22Rv1 (cell line): Measurements from ENCODE around the gene FGF21.

Experiments used
- ZFX ChIP-seq: fragments of 450-650 bp; IDR thresholded peaks from 2 replicates; pipeline ENCODE4 v1.6.1; 2017; ENCODE audit warnings: antibody characterized with exemption, borderline replicate concordance
- TF ChIP-seq, protein P1 (sequence below): fragments of 450-650 bp; IDR thresholded peaks from 2 replicates; pipeline ENCODE4 v1.5.1; 2017; ENCODE audit warnings: mild to moderate bottlenecking

DNA sequence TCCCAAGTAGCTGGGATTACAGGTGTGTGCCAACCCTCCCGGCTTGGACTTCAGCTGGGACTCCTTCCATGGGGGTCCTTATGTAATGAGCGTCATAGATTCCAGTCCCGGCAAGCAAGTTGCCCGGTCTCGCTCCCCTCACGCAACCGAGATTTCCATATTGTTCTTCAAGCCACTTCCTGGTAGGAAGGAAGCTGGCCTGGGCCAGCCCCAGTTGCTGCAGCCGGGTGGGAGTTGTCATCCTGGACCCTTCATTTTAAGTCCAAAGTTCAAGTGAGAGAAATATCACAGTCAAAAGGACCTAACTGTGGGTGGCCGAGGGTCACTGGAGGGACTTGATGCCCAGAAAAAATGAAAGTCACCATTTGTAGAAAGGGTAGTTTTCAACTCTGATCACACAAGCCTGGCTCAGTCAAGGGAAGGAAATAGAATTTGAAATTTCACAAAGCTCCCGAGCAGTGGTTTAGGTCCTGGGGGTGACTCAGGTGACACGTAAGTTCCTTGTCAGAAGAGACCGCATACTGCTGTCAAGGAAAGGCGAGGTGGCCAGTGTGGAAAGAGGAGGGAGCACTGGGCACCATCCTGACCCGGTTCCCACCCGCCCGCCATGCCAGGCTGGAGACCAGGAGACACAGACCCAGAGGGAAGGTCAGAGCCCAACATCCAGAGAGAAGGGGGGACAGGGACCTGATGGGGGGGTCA, 5.3 kb downstream of the FGF21 start:
- TF ChIP-seq, protein P1, sequence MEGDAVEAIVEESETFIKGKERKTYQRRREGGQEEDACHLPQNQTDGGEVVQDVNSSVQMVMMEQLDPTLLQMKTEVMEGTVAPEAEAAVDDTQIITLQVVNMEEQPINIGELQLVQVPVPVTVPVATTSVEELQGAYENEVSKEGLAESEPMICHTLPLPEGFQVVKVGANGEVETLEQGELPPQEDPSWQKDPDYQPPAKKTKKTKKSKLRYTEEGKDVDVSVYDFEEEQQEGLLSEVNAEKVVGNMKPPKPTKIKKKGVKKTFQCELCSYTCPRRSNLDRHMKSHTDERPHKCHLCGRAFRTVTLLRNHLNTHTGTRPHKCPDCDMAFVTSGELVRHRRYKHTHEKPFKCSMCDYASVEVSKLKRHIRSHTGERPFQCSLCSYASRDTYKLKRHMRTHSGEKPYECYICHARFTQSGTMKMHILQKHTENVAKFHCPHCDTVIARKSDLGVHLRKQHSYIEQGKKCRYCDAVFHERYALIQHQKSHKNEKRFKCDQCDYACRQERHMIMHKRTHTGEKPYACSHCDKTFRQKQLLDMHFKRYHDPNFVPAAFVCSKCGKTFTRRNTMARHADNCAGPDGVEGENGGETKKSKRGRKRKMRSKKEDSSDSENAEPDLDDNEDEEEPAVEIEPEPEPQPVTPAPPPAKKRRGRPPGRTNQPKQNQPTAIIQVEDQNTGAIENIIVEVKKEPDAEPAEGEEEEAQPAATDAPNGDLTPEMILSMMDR = no peak
- no peak for TF ChIP-seq ZFX
